Panc1 (cell line): ENCODE results near the gene SNTG2.

Source experiments
- CTCF ChIP-seq: fragments of 450-650 bp; IDR thresholded peaks from 2 replicates; pipeline ENCODE4 v1.5.1; 2017; ENCODE audit warnings: mild to moderate bottlenecking
- POLR2AphosphoS5 ChIP-seq: IDR thresholded peaks from 2 replicates; pipeline ENCODE4 v1.6.1; 2012; ENCODE audit warnings: mild to moderate bottlenecking, low read depth, low read length, moderate library complexity
- REST ChIP-seq, 2 experiments: IDR thresholded peaks; 2 replicates each; pipeline ENCODE4 v1.6.1; 2011 to 2012; ENCODE audit warnings: low read depth in 2 of 2, control low read depth in 1 of 2, low read length in 1 of 2, mild to moderate bottlenecking in 1 of 2, moderate library complexity in 1 of 2; ENCODE audit not compliant: insufficient read depth in 1 of 2
- SIN3A ChIP-seq: IDR thresholded peaks from 2 replicates; pipeline ENCODE4 v1.6.1; 2012; ENCODE audit warnings: low read depth, mild to moderate bottlenecking, low read length, moderate library complexity, borderline replicate concordance; ENCODE audit not compliant: insufficient read depth
- TCF7L2 ChIP-seq: IDR thresholded peaks from 2 replicates; pipeline ENCODE4 v1.6.1; 2011; ENCODE audit warnings: mild to moderate bottlenecking, low read depth, low read length, inconsistent platforms

GRCh38 chr2:985317-985898 is 34.8 kb downstream of the SNTG2 start:
- TF ChIP-seq CTCF (no peak), REST (IDR thresholded peaks at IDR 0.05; ENCODE audit: insufficient read depth in 1 of 2, low read depth in 2 of 2, low read length in 1 of 2) (no peak), POLR2AphosphoS5 (no peak), TCF7L2 (no peak), SIN3A (no peak)
